ENCODE data around the gene TBC1D7. TPM values are rescaled to one million over a fixed set of nuclear protein-coding genes. Genes with fewer than 3 reads are reported as not detected.

TBC1D7 gene
- total RNA-seq, 1 experiment from 2014 or later = 29.2 TPM

DNA sequence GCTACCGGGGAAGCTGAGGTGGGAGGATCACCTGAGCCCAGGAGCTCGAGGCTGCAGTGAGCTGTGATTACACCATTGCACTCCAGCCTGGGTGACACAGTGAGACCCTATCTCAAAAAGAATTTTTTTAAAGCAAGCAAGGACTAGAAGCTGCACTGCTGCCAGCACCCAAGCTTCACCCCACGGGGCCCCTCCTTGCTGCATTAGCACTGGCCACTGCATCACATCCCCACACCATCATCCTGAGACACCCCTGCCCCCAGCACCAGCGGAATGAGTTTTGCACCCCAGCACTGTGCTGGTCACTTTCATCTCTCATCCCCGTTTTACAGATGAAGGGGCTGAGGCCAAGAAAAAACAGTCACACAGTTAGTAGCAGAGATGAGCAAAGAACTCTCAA is 30.9 kb downstream of the TBC1D7 start:
- no peak overlapping the region for H3K4me2 ChIP-seq
- TF ChIP-seq CTCF (conservative IDR thresholded peaks at IDR 0.05) (no peak), EZH2 (IDR thresholded peaks at IDR 0.05; ENCODE audit: low read depth) (no peak)
- ChIA-PET CTCF (no interaction called here), POLR2A (ENCODE audit: unreplicated experiment) (no interaction called here)
- intact Hi-C loops (cut with micrococcal nuclease; ENCODE audit: unreplicated experiment) = no loop called here
- no peak overlapping the region for H3K4me3 ChIP-seq
- no peaks in the 10 kb centered on the region for H3K9me3 ChIP-seq (ENCODE audit: insufficient read depth, low read depth)
- no peaks in the 10 kb centered on the region for H4K20me1 ChIP-seq (ENCODE audit: insufficient read depth)
- H3F3A ChIP-seq (ENCODE audit: insufficient read depth, low read depth) = no peaks in the 10 kb centered on the region
- no peaks in the 10 kb centered on the region for H3K9me2 ChIP-seq (ENCODE audit: insufficient read depth)
- no peaks in the 10 kb centered on the region for H3K27me3 ChIP-seq (ENCODE audit: insufficient read depth, low read depth)
- no peak for DNase-seq
- no peaks in the 10 kb centered on the region for H3K4me1 ChIP-seq (replicated peaks; ENCODE audit: insufficient read depth)
- H3K79me2 ChIP-seq (ENCODE audit: low read depth) = no peaks in the 10 kb centered on the region
- H2AFZ ChIP-seq = no peak overlapping the region
- H3K27ac ChIP-seq = no peak overlapping the region
- H3K36me3 ChIP-seq (ENCODE audit: low read depth) = no peaks in the 10 kb centered on the region
- BruUV-seq (replicated peaks) = no TSS peak

DNA sequence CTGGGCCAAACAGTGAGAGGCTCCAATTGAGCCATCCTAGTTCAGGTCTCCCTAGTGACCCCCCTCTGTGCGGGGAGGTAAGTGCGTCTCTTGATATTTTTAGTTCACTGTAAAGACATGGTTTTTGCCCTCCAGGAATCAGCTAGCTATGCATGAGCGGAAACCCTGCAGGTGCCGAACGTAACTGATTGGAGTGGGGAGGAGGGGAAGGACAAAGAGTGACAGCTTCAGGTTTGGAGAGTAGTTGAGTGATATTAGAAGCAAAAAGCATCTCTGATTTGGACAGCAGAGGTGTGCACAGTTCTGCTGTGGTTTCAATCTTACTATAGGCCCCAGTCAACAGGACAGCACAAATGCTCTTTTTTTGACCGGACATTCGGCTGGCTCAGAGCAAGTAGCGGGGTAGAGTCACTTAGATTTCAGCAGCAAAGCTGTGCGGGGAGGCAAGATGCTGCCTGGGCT is 31.8 kb downstream of the TBC1D7 start:
- CTCF ChIA-PET = no interaction called here

DNA sequence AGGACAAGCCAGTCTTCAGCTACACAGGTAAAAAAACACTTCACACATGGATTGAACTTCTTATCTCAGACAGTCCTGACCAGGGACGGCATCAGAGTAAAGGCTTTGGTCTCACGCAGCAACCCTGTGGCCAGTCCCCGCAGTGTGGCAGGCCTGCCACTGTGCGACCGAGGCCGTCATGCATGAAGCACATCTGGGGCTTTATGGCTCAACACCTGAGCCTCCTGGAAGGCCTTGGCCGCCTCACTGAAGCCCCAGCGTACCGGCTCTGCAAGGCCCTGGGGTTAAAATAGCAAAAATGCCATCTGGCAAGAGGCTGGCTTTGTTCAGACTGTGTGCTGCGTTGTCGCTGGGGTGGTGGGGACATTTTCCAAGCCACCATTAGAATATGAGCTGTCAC is 32.8 kb downstream of the TBC1D7 start:
- Histone ChIP-seq H3K4me2 (no peak overlapping the region), H4K20me1 (ENCODE audit: insufficient read depth) (no peaks in the 10 kb centered on the region), H3K4me1 (replicated peaks; ENCODE audit: insufficient read depth) (no peaks in the 10 kb centered on the region), H3K9me3 (ENCODE audit: insufficient read depth, low read depth) (no peaks in the 10 kb centered on the region), H2AFZ (no peak overlapping the region), H3K27me3 (ENCODE audit: insufficient read depth, low read depth) (no peaks in the 10 kb centered on the region), H3K79me2 (ENCODE audit: low read depth) (no peaks in the 10 kb centered on the region), H3F3A (ENCODE audit: insufficient read depth, low read depth) (no peaks in the 10 kb centered on the region), H3K4me3 (no peak overlapping the region), H3K27ac (no peak overlapping the region), H3K9me2 (ENCODE audit: insufficient read depth) (no peaks in the 10 kb centered on the region), H3K36me3 (ENCODE audit: low read depth) (no peaks in the 10 kb centered on the region)
- CTCF ChIA-PET = no interaction called here
- POLR2A ChIA-PET (ENCODE audit: unreplicated experiment) = no interaction called here
- no TSS peak for BruUV-seq (replicated peaks)
- no peak for DNase-seq
- TF ChIP-seq CTCF (conservative IDR thresholded peaks at IDR 0.05) (no peak), EZH2 (IDR thresholded peaks at IDR 0.05; ENCODE audit: low read depth) (no peak)
- intact Hi-C loops (cut with micrococcal nuclease; ENCODE audit: unreplicated experiment) = no loop called here

More for the DNA sequence above, 31.8 kb downstream of the TBC1D7 start:
- DNase-seq = no peak
- no peak overlapping the region for H2AFZ ChIP-seq
- no peaks in the 10 kb centered on the region for H3K9me3 ChIP-seq (ENCODE audit: insufficient read depth, low read depth)
- no peak overlapping the region for H3K4me2 ChIP-seq
- H3K4me3 ChIP-seq = no peak overlapping the region
- no peaks in the 10 kb centered on the region for H3K36me3 ChIP-seq (ENCODE audit: low read depth)
- TF ChIP-seq EZH2 (IDR thresholded peaks at IDR 0.05; ENCODE audit: low read depth) (no peak), CTCF (conservative IDR thresholded peaks at IDR 0.05) (no peak)
- no peaks in the 10 kb centered on the region for H3K9me2 ChIP-seq (ENCODE audit: insufficient read depth)
- no peaks in the 10 kb centered on the region for H3K27me3 ChIP-seq (ENCODE audit: insufficient read depth, low read depth)
- POLR2A ChIA-PET (ENCODE audit: unreplicated experiment) = no interaction called here
- H4K20me1 ChIP-seq (ENCODE audit: insufficient read depth) = no peaks in the 10 kb centered on the region
- H3K27ac ChIP-seq = no peak overlapping the region
- H3K4me1 ChIP-seq (replicated peaks; ENCODE audit: insufficient read depth) = no peaks in the 10 kb centered on the region
- no TSS peak for BruUV-seq (replicated peaks)
- no peaks in the 10 kb centered on the region for H3K79me2 ChIP-seq (ENCODE audit: low read depth)
- no peaks in the 10 kb centered on the region for H3F3A ChIP-seq (ENCODE audit: insufficient read depth, low read depth)
- intact Hi-C loops (cut with micrococcal nuclease; ENCODE audit: unreplicated experiment) = no loop called here

Measured in PC-9 (cell line).